Eye (tissue), 1 donor: ENCODE results near the gene MAP3K21.

Experiments used
- DNase-seq: peaks from one replicate; pipeline ENCODE4 v3.0.0-alpha.2; 2015

The MAP3K21 gene

DNA sequence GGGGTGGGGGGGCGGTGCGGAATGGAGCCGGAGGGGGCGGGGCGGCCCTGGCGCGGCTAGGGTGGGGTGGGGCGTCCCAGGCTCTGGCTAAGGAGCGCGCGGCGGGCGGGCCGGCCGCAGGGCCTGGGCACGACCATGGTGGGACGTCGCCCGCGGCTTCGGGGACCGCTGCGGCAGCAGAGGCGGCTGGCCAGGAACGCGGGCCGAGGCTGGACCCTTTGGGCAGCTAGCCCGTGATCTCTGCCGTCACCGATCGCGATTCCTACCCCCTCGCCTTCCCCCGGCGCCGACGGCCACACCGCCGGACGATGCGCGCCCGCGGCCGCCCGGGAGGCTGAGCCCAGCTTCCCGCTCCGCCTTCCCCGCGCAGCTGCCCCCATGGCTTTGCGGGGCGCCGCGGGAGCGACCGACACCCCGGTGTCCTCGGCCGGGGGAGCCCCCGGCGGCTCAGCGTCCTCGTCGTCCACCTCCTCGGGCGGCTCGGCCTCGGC lies at the start of gene MAP3K21:
Gene MAP3K21 (plus strand): TSS at position 74 of the 491 bp plus-strand sequence. CDS start 305 bp downstream, at position 379.
- peak; percentile 63 for DNase-seq

DNA sequence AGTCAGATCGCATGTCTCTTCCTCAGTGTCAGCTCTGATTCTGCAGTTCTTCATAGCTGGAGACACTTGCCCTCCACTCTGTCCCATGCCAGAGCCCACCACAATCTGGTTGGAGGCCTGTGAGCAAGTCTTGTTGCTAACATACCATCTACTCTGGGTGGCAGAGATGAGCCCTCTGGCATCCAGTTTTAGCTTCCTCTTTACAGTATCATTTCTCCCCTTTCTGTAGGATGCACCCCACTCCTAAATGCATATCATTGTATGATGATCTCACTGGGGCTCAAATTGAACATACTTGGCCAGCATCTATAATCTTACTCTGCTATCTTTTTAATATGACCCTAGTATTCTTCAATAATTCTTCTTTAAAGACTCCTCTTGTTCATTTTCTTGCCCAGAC lies 48.9 kb upstream of the MAP3K21 start:
- DNase-seq = no peak

DNA sequence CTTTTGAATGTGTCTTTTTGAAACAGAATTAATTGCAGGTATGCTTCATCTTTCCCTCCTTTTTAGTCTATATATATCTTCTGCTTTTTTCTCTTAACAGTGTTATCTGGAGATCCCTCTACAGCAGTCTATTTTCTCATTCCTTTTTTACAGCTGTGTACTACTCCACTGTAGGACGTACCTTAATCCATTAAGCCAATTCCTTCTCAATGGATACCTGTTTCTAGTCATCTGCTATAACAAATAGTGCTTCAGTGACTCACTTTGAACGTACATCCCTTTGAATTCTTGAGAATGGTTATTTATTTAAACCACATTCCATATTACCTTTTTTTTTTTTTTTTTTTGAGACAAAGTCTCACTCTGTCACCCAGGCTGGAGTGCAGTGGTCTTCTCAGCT lies 47.6 kb upstream of the MAP3K21 start:
- DNase-seq = no peak

- no peak for DNase-seq
Observed at GRCh38 chr1:233281711-233282581, 45.6 kb upstream of the MAP3K21 start.

DNA sequence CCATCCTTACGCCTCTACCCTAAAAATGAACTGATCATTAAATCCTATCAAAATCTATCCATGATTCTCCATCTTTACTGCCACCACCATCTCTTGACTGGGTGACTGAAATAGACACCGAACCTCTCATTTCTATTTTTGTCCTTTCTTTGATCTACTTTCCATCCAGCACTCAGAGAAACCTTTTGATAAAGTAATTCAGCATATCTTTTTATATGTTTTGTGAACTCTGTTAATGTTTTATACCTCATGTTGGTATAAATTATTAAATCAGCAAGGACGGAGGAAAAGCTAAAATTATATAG lies 45.0 kb upstream of the MAP3K21 start:
- DNase-seq = no peak

DNA sequence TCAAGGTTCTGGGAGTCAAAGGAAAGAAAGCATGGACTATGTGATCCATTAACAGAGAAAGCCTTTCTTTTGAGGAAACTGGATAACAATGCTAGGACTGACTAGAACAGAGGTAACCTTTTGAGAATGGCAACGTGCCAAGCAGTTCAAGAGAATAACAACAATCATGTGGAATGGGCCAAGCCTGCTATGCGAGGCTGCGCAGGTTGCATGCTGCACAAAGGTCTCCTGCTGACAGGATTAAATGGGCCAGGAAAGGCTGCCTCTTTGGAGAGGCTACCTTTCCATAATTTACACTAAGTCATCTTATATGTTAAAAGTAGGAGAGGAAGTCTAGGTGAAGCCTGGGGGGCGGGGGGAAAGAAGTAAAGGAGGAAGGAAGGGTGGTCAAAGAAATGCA lies 37.8 kb upstream of the MAP3K21 start:
- no peak for DNase-seq

DNA sequence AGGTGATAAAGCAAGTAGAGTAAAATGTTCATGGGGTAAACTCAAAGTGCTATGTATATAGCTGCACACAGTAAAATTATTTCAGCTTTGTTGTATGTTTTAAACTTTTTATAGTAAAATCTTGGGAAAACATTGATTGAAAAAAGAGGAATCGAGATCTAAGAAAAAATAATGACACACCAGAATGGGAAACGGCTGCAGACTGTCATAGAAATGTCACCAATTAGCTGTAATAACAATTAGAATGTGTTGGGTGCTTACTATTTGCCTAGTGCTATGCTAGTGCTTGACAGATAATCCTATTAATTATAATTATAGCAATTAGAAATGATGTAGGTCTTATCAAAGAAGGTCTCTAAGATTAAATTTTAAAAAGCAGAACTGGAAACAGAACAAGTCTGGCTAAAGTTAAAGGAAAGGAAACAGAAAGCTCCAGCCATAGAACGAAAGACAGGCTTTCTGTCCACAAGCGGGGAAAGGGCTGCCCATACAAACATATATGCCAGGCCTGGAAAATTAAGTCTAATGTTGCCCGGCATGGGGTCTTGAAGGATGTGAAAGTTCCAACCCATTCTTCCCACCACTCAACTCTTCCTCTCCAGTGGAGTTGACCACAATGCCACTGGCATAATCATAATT lies 37.0 kb upstream of the MAP3K21 start:
- no peak for DNase-seq

DNA sequence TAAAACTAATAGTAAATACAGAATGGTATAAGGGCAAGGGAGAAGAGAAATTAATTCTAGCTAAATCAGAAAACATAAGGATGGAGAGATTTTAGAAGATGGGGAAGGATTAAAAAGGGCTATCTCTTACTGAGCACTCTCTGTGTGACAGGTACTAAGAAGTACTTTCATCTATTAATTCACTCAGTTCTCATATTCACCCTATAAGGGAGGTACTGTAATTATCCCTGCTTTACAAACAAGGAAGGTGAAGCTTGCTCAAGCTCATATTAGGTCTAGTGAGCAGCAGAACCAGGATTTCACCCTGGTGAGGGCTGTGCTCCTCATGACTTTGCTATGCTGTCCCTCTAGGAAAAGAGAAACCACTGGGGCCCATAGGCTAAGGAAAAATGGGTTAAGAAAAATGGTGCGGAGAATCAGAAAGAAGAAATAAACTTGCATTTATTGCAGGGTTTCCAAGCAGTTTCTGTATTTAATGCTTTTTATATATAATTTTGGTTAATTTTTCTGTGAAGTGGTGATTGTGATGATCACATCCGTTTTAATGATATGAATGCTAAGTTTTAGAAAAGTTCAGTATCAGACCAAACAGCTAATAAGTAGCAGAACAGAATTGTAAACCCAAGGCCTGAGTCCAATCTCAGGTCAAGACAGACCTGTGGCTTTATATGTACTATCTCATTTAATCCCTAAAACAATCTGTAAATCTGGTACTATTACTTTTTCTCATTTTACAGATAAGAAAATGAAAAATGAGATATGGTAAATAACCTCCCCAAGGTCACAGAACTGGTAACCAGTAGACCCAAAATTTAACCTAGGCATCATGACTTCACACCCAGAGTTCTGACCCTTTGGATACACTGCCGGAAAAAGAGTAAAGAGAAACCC lies 33.7 kb upstream of the MAP3K21 start:
- no peak for DNase-seq

- no peak for DNase-seq
Observed at GRCh38 chr1:233294913-233295236, 32.6 kb upstream of the MAP3K21 start.

DNA sequence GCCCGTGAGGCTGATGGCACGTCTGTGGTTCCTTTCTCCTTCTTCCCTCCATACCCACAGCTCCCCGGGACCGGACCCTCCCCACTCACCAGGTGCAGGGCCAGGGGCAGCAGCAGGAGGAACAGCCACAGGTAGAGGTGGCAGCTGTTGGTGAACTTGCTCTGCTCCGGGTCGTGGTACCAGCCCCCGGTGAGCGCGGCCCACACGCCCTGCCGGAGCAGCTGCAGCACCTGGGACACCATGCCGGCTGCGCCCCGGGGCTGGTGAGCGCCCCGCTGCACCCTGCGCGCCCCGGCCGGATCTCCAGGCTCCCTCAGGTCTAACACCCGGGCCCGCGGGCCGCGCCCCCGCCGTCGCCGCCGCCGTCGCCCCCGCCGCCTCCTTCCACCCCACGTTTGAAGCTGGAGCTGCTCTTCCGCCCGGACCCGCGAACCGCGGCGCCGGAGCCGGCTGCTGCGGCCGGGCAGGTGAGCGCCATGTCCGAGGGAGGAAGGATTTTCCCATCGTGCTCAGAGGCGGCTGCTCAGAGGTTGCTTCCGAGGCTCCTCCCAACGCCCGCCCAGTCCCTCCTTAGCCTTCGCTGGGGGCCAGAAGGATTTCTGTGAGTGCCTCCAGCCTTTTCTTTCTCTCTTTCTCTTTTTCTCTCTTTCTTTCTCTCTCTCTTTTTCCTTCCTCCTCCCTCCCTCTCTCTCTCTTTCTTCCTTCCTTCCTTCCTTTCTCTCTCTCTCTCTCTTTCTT lies 32.1 kb upstream of the MAP3K21 start, which contains the start of gene PCNX2:
Gene PCNX2 (minus strand): TSS at position 489 of the 738 bp plus-strand sequence. CDS start 247 bp downstream, at position 242.
- peak; percentile 80 for DNase-seq

DNA sequence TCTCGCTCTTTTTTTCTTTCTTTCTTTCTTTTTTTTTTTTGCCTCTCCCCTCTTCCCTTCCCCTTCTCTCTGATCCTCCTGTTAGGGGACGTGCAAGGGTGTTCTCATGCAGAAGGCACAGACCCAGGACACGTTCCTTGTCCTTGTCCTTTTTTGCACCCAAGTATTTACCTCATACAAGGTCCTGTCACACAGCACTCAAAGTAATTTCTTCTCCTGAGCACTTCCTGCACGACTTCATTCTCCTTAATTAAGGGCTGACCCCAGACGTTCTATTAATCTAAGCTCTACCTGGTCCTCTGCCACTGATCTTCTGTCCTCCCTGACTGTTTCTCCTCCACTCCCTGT lies 31.6 kb upstream of the MAP3K21 start:
- DNase-seq = no peak

DNA sequence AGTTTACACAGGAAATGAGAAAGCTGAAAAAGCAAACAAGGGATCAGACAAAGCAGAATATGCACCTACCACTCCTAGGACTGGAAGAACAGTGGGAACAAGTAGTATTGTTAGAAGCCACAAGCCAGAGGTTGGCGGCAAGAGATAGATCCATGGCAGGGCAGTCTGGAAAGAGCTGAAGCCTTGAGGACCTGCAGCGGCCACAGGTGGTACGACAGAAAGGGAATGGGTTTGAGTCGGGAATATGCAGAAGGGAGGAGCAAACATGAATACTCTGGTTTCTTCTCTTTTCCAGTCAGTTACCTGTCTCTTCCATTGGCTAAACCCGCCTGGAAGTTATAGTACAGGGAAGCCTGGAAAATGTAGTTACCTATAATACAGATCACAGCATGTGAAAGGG lies 28.1 kb upstream of the MAP3K21 start:
- no peak for DNase-seq

GRCh38 chr1:233300326-233300725 lies 27.2 kb upstream of the MAP3K21 start:
- no peak for DNase-seq

DNA sequence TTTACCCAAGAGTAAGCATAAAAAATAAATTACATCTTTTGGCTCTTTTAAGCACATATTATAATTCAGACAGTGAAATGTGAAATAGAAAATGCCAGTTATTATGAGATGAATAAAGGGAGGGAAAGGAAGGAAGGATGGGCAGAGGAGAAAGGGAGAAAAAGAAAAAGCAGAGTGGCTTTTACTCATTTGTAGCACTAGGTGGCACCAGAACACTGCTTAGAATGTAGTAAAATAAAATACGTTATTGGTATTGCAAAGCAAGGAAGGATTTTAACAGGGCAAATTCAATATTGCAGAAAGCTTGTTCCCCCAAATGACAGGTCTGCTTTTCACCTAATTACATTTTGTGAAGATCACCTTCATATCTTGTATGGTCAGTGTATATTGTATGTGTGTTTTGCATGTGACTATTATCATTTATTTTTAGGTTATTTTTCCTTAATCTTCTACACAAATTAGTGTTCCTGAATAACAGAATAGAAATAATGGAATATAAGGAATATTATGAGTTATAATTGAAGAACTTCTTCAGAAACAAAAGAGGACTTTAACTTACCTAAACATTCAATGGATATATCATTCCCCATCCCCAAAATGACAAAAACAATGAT lies 22.9 kb upstream of the MAP3K21 start:
- peak; percentile 60 for DNase-seq

GRCh38 chr1:233313434-233314155 lies 13.9 kb upstream of the MAP3K21 start:
- DNase-seq = no peak

DNA sequence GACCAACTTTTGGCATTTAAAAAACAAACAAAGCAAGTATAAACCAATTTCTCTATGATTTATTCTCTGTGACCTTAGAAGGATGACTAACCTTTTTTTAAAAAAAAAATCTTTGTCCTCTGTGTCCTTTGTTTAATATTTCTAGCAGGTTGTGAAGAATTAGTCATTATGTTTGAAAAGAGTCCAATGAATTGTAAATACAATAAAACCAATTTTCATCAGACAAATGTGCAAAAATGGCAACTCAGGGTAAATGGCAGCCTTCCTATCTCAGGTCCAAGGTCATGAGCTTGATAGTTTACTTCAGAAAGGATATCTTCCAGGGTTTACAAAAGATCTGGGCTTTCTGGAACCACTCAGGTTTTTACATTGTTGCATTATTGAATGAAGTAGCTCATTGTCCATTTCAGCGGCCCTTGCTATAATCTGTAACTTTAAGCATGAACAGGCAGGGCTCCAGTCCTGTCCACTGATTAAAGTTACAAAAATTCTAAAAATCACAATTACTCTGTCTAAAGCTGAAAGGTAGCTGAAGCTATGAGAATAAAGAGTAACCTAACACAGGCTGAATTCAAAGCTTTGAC lies 11.7 kb upstream of the MAP3K21 start:
- DNase-seq = no peak

- DNase-seq = no peak
Observed at GRCh38 chr1:233316473-233316872, 11.1 kb upstream of the MAP3K21 start.

- no peak for DNase-seq
Observed at GRCh38 chr1:233319272-233319671, 8.3 kb upstream of the MAP3K21 start.

- no peak for DNase-seq
Observed at GRCh38 chr1:233320023-233320422, 7.5 kb upstream of the MAP3K21 start.

DNA sequence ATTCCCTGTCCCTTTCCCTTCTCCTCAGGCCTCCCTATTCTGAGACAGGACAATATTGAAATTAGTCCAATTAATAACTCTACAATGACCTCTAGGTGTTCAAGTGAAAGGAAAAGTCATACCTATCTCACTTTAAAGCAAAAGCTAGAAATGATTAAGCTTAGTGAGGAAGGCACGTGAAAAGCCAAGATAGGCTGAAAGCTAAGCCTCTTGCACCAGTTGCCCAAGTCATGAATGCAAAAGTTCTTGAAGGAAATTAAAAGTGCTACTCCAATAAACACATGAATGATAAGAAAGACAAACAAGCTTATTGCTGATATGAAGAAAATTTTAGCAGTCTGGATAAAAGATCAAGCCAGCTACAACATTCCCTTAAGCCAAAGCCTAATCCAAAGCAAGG lies 3.8 kb upstream of the MAP3K21 start:
- no peak for DNase-seq

- DNase-seq = no peak
Observed at GRCh38 chr1:233326319-233326718, 1.2 kb upstream of the MAP3K21 start.
